GM19438 (cell line): ENCODE measurements around the gene TMEM37.

ENCODE experiments used
- ATAC-seq: cut with Tn5 transposase; IDR thresholded peaks from one replicate; pipeline ENCODE4 v1.9.1; 2021; ENCODE audit warnings: low read depth; ENCODE audit not compliant: unreplicated experiment

TMEM37 gene

GRCh38 chr2:119432851-119433522 is 1.3 kb downstream of the TMEM37 start:
- ATAC-seq: no peak

GRCh38 chr2:119433636-119434327 is 2.1 kb downstream of the TMEM37 start:
- no peak for ATAC-seq

GRCh38 chr2:119434664-119435063 is 3.0 kb downstream of the TMEM37 start:
- no peak for ATAC-seq

DNA sequence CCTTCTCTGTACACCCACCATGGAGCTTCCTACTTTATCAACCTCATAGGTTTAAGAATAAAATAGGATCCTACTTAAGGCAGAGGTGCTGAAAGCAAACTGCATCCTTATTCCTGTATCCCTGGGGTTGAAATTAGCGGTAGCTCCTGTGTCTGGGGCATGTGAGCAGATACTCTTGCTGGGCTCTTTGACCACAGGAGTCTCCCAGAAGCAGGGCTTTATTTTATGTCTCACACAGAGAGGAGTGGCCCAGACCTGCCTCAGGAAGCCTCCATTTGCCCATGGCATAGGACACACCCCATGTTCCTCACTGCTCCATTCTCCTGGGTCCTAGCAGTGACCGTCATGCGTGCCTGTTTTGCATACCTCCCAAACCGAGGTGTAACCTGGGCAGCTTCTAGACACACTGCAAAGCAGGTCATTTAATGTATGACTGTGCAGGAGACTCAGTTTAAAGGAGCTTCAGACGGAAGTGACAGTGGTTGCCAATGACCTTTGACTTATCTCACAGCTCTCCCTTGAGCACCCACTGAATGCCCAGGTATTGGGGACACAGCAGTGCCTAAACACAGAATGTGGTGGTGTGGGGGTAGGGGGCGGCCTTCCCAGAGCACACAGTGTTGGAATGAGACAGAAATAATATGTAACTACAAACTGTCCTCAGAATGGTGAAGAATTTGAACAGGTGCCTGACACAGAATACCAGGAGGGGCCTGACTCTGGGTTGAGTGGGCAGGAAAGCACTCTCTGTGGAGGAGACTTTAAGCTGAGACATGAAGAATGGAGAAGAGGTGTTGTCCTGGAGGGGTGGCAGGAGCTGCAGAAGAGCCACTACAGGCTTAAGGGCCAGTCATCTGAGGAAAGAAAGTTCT is 3.7 kb downstream of the TMEM37 start:
- no peak for ATAC-seq

DNA sequence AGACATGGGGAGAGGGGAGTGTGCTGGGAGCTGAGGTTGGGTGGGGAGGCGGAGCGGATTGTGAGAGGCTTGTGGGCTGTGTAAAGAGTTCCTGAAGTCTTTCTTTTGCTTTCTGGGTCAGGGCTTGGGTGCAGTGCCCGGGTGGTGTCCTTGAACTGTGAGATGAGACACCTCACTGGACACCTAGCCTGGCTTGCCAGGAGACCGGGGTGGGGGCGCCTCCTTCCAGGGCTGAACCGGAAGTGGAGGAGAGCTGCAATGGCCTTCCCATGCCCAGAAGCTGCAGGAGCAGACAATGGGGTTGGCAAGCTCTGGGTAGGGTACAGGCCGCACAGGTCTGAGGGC is 4.3 kb downstream of the TMEM37 start:
- ATAC-seq: no peak

- no peak for ATAC-seq
These were observed 5.5 kb downstream of the TMEM37 start for GRCh38 chr2:119436993-119437772.

- ATAC-seq: no peak
These were observed 6.5 kb downstream of the TMEM37 start for GRCh38 chr2:119438128-119438656.

- ATAC-seq: no peak
These were observed 7.2 kb downstream of the TMEM37 start for GRCh38 chr2:119438726-119439284.

DNA sequence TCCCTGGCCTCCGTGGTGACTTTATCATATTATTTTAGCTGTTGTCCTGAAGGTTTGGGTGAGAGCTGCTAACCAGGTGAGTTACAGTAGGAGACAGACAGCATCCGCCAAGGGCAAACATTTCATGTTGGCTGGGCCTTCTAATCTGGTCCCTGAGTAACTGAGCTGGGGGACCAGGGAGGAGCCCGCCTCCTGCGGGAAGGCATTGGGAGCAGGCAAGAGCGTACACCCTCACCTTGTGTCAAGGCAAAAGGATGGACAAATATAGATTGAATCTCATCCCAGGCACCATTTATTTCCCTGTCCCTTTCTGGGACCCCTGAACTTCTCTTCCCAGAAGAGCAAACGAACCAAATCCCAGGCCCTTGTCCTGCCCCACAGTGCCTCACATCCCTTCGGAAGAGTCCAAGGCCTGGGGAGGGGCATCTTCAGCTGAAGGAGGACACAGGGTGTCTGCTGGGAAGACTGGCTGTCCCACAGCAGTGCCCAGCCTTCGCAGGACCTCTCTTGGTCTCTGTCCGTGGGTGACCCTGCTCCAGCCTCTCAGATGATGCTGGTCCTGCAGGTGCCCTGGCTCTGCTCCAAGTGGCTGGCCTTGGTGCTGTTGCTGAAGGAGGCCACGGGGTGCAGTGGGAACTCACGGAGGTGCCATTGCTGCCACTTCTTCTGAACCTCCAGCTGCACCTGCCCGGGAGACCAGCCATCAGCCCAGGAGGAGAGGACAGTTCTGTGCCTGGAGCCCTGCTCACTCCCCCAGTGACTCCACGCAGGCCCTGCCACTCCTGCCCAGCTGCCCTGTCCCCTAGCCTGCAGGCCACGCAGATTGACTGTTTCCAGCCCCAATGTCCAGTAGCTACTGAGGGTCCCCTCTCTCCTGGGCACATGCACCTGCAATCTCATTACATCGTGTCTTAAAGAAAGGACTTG is 8.2 kb downstream of the TMEM37 start:
- no peak for ATAC-seq

- no peak for ATAC-seq
These were observed 8.8 kb downstream of the TMEM37 start for GRCh38 chr2:119440501-119440870.

- ATAC-seq: no peak
These were observed 9.2 kb downstream of the TMEM37 start for GRCh38 chr2:119440873-119441272.

DNA sequence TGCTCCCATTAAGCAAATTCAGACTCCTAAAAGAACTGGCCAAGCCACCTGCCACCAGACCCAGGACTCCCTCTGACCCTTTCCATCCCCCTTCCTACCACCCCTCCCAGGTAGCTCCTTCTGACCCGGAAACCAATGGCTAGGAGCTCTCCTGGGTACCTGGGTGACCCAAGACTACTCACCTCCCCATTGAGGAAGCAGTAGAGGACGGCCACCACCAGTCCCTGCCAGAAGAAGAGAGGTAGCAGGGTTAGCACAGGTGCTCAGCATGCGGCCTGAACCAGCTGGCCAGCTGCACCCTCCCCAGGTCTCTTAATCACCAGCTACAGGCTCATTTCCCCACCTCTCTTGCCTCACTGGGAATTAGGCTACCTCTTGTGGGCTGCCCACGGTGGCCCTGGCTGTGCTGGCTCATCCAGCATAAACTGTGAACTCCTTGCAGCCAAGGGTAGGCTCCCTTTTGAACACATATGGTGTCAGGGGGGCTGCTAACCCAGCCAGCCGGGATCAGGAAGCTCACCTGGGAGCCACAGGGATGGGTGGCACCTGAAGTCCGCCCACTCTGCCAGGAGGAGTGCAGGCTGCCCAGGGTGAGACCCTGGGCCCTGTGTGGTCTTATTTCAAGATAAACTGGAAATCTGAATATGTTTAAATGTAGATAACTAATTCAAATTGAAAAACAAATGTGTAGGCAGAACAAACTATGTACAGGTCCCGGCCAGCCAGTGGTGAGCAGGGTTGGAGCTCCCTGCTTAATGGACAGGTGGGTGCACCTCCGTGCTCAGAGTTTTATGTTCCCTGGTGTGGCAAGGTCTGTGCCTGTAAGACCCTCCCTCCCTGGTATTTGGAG is 9.9 kb downstream of the TMEM37 start:
- no peak for ATAC-seq

DNA sequence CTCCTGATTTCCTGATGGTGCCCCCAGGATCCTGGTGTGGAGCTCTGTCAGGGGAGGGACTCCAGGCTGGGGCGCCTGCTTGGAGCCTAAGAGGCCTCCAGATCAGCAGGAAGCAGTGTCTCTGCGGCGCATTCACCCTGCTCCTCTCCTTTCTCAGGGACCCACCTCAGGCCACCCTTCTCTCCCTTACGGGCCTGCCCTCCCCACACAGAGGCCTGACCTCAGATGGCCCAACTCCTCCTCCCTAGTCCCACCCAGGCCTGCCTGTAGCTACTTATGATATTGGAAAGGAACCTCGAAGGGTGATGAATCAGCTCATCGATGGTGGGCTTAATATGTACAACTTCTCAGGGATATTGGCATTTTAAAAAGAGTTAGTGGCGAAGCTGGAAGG is 10.6 kb downstream of the TMEM37 start:
- no peak for ATAC-seq

- ATAC-seq: no peak
These were observed 11.2 kb downstream of the TMEM37 start for GRCh38 chr2:119442850-119443249.

- no peak for ATAC-seq
These were observed 14.4 kb downstream of the TMEM37 start for GRCh38 chr2:119446037-119446436.

- no peak for ATAC-seq
These were observed 16.9 kb downstream of the TMEM37 start for GRCh38 chr2:119448427-119449141.

GRCh38 chr2:119449521-119449920 is 17.9 kb downstream of the TMEM37 start:
- ATAC-seq: no peak
